HG03469 (cell line): ENCODE measurements around the gene CIT.
A peak's percentile ranks its signal among the peaks of the same experiment; 100 is the strongest.
"Not testable (repeated sequence)": the region's sequence is repeated elsewhere in the genome, so short reads cannot be mapped to it uniquely, and the experiment has no call there.

Experiments
- ATAC-seq: cut with Tn5 transposase; IDR thresholded peaks from one replicate; pipeline ENCODE4 v1.9.1; 2021; ENCODE audit warnings: mild to moderate bottlenecking, moderate library complexity, moderate number of reproducible peaks; ENCODE audit not compliant: unreplicated experiment

Gene CIT

GRCh38 chr12:119876761-119877638 lies at the start of gene CIT:
CIT (minus strand) TSS chr12:119877320; CDS start chr12:119876168, 1,152 bp downstream.
- ATAC-seq = peak; percentile 94

GRCh38 chr12:119925269-119925668 lies 48.1 kb upstream of the CIT start:
- ATAC-seq = no peak

DNA sequence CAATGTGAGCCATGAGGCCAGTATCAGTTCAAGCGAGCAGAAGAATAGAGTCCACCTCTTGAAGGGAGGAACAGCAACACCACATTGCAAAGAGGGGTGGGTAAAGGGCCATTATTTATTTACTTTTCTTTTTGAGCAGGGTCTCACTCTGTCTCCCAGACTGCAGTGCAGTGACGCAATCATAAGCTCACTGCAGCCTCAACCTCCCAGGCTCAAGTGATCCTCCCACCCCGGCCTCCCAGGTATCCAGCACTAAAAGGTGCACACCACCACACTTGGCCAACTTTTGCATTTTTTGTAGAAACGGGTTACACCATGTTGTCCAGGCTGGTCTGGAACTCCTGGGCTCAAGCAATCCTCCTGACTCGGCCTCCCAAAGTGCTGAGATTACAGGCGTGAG lies 42.9 kb upstream of the CIT start:
- ATAC-seq = no peak

DNA sequence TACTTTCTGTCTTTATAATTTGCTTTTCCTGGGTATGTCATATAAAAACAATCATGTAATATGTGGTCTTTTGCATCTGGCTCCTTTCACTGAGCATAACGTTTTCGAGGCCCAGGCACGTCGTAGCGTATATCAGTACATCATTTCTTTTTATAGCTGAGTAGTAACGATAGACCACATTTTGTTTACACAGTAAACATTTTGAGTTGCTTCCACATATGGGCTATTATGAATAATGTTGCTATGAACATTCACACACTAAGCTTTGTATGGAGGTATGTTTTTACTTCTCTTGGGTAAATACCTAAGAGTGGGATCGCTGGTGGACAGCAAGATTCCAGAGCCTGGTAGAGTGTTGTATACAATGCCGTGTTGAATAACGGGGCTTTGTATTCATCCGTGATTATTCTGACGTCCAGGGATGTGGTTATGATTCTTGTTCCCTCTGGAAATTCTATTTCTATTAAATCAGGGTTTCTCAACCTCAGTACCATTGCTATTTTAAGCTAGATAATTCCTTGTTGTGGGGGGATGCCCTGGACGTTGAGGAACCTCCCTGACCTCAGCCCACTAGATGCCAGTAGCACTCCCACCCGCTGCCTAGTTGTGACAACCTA lies 38.9 kb upstream of the CIT start:
- no peak for ATAC-seq

DNA sequence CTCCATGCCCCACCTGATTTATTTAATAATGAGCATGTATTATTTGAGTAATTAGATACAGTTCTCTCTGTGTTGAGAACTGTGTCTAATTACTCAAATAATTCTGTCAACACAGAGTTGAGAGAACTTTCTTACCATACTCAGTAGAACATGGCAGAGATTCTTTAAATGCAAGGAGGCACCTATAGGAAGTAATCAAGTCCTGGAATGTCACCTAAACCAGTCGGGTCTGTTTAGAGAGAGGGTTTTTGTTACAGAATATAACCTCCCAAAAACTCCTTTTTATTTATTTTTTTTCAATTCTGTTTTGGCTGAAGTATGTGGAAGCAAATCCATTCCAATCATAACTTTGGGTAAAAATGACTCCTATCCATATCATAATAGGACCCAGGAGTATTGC lies 37.5 kb upstream of the CIT start:
- no peak for ATAC-seq

- no peak for ATAC-seq
Measured at GRCh38 chr12:119913536-119914330, 36.6 kb upstream of the CIT start.

- ATAC-seq = no peak
Measured at GRCh38 chr12:119911182-119911581, 34.1 kb upstream of the CIT start.

DNA sequence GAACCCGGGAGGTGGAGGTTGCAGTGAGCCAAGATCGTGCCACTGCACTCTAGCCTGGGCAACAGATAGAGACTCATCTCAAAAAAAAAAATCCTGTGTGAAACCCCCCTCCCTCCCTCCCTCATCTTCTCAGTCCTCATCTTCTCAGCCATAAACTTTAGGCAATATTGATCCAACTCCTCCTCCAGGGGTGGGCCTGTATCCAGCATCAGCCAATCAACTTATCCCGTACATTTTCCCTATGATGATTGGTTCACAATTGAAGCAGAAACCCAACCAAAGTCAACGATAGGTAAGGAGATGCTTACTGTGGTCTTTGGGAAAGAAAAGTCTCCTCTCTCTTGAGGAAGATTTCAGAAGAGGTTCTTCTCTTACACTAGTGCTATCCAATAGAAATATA lies 33.5 kb upstream of the CIT start:
- no peak for ATAC-seq

DNA sequence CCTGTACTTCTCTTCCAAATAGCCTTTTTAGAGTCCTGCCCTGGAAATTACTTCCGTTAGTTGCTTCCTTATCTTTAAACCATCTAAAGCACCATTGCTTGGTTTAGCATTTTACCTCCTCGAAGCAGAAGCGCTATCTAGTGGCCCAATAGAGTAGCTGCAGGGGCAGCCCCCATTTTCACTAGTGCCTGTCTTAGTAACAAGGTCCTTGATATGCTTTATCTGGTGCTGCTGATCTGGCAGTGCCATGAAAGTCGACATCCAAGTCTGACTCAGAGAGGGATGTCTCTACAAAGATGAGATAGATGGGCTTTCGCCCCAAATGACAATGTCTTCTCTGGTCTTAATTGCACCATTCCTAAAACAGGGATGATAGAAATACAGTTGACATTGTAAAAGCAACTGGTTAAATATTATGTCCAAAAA lies 25.0 kb upstream of the CIT start:
- peak; percentile 58 for ATAC-seq

GRCh38 chr12:119901670-119902069 lies 24.6 kb upstream of the CIT start:
- no peak for ATAC-seq

DNA sequence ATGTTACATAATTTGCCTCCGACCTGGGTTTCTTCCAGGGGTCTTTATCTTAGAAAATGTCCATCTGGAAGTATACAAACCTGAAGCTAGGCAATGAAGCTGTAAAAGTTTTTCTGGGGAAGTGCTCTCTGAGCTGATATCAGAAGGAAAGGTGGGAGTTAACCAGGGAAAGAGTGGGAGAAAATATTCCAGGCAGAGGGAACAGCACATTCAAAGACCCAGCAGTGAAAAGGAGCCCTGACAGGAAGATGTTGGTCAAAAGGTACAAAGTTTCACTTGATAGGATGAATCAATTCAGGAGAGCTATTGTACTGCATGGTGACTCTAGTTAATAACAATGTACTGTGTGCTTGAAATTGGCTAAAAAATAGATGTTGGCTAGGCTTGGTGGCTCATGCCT lies 17.8 kb upstream of the CIT start:
- ATAC-seq = no peak

GRCh38 chr12:119892611-119893010 lies 15.5 kb upstream of the CIT start:
- ATAC-seq = not testable (repeated sequence)

DNA sequence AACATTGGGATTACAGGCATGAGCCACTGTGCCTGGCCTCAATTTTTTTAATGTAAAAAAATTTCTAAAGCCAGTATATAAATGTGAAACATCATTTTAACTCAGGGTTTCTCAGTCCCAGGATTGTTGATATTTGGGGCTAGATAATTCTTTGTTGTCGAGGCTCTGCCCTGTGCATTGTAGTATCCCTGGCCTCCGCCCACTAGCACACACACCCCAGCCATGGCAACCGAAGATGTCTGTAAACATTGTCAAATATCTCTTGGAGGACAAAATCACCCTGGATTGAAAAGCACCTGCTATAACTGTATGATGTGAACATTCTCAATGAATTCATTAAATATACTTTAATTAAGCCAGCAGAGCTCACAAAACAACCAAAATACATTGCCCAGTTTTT lies 8.4 kb upstream of the CIT start:
- no peak for ATAC-seq

GRCh38 chr12:119883791-119884190 lies 6.7 kb upstream of the CIT start:
- ATAC-seq = not testable (repeated sequence)

DNA sequence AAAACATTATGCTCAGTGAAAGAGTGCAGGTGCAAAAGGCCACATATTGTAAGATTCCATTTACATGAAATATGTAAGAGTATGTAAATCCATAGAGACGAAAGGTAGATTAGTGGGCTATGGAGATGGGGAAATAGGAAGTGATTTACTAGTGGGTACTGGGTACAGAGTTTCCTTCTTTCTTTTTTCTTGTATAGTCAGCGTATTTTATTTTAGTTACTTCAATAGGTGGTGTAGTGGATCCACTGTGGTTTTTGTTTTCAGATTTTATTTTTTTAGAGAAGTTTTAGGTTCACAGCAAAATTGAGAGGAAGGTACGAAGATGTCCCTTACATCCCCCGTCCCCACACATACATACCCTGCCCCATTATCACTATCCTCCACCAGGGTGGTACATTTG lies 6.1 kb upstream of the CIT start:
- no peak for ATAC-seq

GRCh38 chr12:119877639-119877948 lies 474 bp upstream of the CIT start:
- ATAC-seq = peak; percentile 36

DNA sequence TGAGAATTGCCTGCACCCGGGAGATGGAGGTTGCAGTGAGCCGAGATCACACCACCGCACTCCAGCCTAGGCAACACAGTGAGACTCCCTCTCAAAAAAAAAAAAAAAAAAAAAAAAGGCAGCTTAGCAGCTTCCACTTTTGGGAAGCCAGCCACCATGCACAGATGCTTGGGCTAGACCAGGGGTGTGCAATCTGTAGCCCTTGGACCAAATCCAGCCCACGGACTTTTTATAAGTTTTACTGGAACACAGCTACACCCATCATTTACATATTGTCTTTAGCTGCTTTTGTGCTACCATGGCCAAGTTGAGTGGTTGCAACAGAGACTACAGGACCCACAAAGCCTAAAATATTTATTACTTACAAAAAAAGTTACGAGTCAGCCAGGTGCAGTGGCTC lies 6.7 kb downstream of the CIT start:
- no peak for ATAC-seq

GRCh38 chr12:119869720-119870119 lies 7.4 kb downstream of the CIT start:
- no peak for ATAC-seq

GRCh38 chr12:119868992-119869391 lies 8.1 kb downstream of the CIT start:
- ATAC-seq = no peak

DNA sequence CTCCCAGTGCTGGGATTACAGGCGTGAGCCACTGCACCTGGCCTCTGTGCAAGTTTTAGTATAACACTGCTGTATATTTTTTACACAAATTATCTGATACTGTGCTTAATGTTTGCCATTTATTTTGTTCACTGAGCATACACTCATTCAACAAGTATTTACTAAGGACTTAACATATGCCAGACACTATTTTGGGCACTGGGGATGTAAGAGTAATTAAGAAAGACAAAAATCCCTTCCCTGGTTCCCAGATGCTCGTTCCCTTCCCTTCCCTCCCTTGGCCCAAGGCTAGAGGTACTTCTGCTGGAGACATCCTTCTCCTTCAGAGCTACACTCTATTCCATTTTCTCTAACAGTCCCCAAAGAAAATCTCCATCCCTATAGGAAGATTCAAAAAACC lies 12.5 kb downstream of the CIT start:
- ATAC-seq = no peak

DNA sequence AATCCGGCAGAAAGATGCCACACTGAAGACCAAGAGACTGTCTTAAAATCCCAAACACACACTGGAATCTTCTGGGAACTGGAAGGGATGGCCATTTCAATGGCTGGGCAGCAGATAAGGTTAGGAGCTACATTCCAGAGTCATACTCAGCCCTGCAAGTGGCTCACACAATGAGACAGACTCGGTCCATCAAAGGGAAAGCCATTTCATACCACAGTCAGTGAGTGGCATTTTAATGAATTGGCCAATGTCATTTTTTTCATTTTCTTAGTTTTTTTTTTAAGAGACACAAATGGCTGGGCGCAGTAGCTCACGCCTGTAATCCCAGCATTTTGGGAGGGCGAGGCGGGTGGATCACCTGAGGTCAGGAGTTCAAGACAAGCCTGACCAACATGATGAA lies 17.9 kb downstream of the CIT start:
- ATAC-seq = no peak
